Measurements from ENCODE around the gene NCK2. TPM values are rescaled to one million over a fixed set of nuclear protein-coding genes. Genes with fewer than 3 reads are reported as not detected.

The NCK2 gene
- total and polyA plus RNA-seq, 7 donors: 36.4 to 59.9 (median 52.0) TPM

- TF ChIP-seq POLR2AphosphoS5 (IDR thresholded peaks at IDR 0.05): no peak
- TF ChIP-seq POLR2A (IDR thresholded peaks at IDR 0.05): no peak
- TF ChIP-seq CTCF (IDR thresholded peaks at IDR 0.05): no peak
- no peak for TF ChIP-seq EP300 (IDR thresholded peaks at IDR 0.05)
- Histone ChIP-seq H3K27ac (no peak overlapping the region), H3K4me3 (no peak overlapping the region), H3K4me1 (peaks cover 0 to 9% (median 4%) of the 10 kb centered on the region in 4 donors), H3K36me3 (peaks cover 0 to 7% (median 0%) of the 10 kb centered on the region in 4 donors), H3K9me3 (no peaks in the 10 kb centered on the region), H3K27me3 (no peaks in the 10 kb centered on the region)
- intact Hi-C loops (cut with DNase I): no loop called here
- 94 to 96% methylated on average over 10 of the region's 10 CpGs for WGBS, 2 donors
- DNase-seq: no peak
Measured at GRCh38 chr2:105860567-105860966, 115.9 kb downstream of the NCK2 start.

- no peak overlapping the region for H3K27ac ChIP-seq
- H3K27me3 ChIP-seq: no peaks in the 10 kb centered on the region
- 52 to 86% methylated on average over 7 of the region's 7 CpGs for WGBS, 2 donors
- peaks cover 0 to 9% (median 5%) of the 10 kb centered on the region in 4 donors for H3K4me1 ChIP-seq
- H3K4me3 ChIP-seq: no peak overlapping the region
- no peak for DNase-seq
- no peak for TF ChIP-seq POLR2AphosphoS5 (IDR thresholded peaks at IDR 0.05)
- TF ChIP-seq EP300 (IDR thresholded peaks at IDR 0.05): no peak
- no peak for TF ChIP-seq CTCF (IDR thresholded peaks at IDR 0.05)
- TF ChIP-seq POLR2A (IDR thresholded peaks at IDR 0.05): no peak
- H3K9me3 ChIP-seq: no peaks in the 10 kb centered on the region
- intact Hi-C loops (cut with DNase I): no loop called here
- peaks cover 0 to under 1% (median 0%) of the 10 kb centered on the region in 4 donors for H3K36me3 ChIP-seq
Measured at GRCh38 chr2:105861200-105861599, 116.5 kb downstream of the NCK2 start.

GRCh38 chr2:105862843-105863242, 118.1 kb downstream of the NCK2 start:
- WGBS, 2 donors: 86 to 87% methylated on average over 5 of the region's 5 CpGs
- Histone ChIP-seq H3K4me1 (peaks cover 0 to 26% (median 20%) of the 10 kb centered on the region in 4 donors), H3K9me3 (no peaks in the 10 kb centered on the region), H3K36me3 (no peaks in the 10 kb centered on the region), H3K27me3 (no peaks in the 10 kb centered on the region), H3K27ac (no peak overlapping the region), H3K4me3 (no peak overlapping the region)
- no peak for DNase-seq
- intact Hi-C loops (cut with DNase I): no loop called here
- TF ChIP-seq POLR2AphosphoS5 (IDR thresholded peaks at IDR 0.05): no peak

- no peaks in the 10 kb centered on the region for H3K9me3 ChIP-seq
- H3K27me3 ChIP-seq: no peaks in the 10 kb centered on the region
- intact Hi-C loops (cut with DNase I): no loop called here
- H3K4me1 ChIP-seq: peaks cover 0 to 36% (median 23%) of the 10 kb centered on the region in 4 donors
- no peak for DNase-seq
- no peak overlapping the region for H3K27ac ChIP-seq
- no peaks in the 10 kb centered on the region for H3K36me3 ChIP-seq
- 84 to 88% methylated on average over 6 of the region's 6 CpGs for WGBS, 2 donors
- no peak for TF ChIP-seq EP300 (IDR thresholded peaks at IDR 0.05)
- no peak for TF ChIP-seq POLR2AphosphoS5 (IDR thresholded peaks at IDR 0.05)
- TF ChIP-seq POLR2A (IDR thresholded peaks at IDR 0.05): no peak
- TF ChIP-seq CTCF (IDR thresholded peaks at IDR 0.05): no peak
- no peak overlapping the region for H3K4me3 ChIP-seq
Measured at GRCh38 chr2:105864262-105864661, 119.5 kb downstream of the NCK2 start.

- no peaks in the 10 kb centered on the region for H3K36me3 ChIP-seq
- no peak overlapping the region for H3K27ac ChIP-seq
- no peak overlapping the region for H3K4me3 ChIP-seq
- intact Hi-C loops (cut with DNase I): no loop called here
- WGBS, 2 donors: 91 to 92% methylated on average over 9 of the region's 9 CpGs
- no peaks in the 10 kb centered on the region for H3K27me3 ChIP-seq
- no peak for DNase-seq
- no peak for TF ChIP-seq POLR2AphosphoS5 (IDR thresholded peaks at IDR 0.05)
- TF ChIP-seq POLR2A (IDR thresholded peaks at IDR 0.05): no peak
- no peak for TF ChIP-seq EP300 (IDR thresholded peaks at IDR 0.05)
- TF ChIP-seq CTCF (IDR thresholded peaks at IDR 0.05): no peak
- H3K9me3 ChIP-seq: no peaks in the 10 kb centered on the region
- peaks cover 0 to 36% (median 23%) of the 10 kb centered on the region in 4 donors for H3K4me1 ChIP-seq
Measured at GRCh38 chr2:105865222-105865913, 120.7 kb downstream of the NCK2 start.

All from sigmoid colon (tissue), 7 donors.